ENCODE results near the gene CST9.
"Not testable (repeated sequence)": the region's sequence is repeated elsewhere in the genome, so short reads cannot be mapped to it uniquely, and the experiment has no call there.

CST9 gene

DNA sequence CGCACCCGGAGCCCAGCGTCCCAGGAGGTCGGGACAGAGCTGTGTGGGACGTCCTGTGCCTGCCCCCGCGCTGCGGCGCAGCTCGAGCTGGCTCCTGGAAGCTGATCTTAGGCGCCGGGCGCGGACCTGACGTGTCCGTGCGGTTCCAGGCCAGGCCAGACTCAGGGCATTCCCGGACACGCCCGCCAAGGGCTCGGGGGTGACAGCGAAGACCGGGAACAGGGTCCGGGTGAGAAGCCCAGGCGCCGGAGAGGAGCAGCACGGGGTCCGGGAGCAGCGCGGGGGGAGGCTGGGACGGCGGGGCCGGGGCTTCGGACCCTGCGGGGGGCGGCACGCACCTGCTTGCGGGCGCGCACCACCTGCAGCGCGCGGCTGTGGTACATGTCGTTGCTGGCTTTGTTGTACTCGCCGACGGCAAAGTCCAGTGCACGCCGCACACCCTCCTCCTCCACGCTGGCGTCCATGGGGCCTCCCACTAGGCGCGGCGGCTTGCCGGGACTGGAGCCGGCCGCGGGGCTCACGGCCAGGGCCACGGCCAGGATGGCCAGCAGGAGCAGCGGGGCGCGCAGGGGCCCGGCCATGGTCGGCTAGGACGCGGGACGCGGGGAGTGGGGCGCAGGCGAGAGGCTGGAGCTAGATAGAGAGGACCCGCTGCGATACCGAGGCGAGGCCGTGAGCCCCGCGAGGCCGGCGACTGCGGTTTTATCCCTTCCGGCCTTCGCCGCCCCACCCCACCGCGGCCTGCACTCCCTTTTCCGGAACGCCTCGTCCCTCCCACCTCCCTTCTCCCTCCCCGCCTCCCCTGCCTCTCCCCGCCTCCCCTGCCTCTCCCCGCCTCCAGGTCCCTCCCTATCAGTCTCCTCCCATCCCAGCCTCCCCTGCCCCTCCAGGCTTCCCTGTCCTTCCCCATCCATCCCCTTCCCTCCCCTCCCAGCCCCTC is 31.8 kb upstream of the CST9 start, which contains the start of gene CST3:
Gene CST3 (minus strand): TSS at position 674 of the 940 bp plus-strand sequence. CDS start 93 bp downstream, at position 581.
- DNase-seq = no peak

DNA sequence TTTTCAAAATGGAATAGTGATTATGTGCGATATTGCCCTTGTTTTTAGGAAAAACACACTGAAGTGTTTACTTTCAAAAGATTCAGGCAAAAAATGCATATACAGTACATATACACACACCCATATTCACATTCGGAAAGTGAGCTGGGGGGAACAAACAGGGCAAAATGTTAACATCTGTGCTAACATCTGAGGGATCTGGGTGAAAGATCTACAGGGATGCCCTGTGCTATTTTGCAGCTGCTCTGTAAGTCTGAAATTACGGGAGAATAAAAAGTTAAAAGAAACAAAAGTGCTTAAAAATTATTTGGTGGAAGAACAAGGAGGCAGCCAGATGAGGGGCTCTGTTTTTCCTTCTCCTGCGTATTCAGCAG is 31.2 kb upstream of the CST9 start:
- DNase-seq = no peak

DNA sequence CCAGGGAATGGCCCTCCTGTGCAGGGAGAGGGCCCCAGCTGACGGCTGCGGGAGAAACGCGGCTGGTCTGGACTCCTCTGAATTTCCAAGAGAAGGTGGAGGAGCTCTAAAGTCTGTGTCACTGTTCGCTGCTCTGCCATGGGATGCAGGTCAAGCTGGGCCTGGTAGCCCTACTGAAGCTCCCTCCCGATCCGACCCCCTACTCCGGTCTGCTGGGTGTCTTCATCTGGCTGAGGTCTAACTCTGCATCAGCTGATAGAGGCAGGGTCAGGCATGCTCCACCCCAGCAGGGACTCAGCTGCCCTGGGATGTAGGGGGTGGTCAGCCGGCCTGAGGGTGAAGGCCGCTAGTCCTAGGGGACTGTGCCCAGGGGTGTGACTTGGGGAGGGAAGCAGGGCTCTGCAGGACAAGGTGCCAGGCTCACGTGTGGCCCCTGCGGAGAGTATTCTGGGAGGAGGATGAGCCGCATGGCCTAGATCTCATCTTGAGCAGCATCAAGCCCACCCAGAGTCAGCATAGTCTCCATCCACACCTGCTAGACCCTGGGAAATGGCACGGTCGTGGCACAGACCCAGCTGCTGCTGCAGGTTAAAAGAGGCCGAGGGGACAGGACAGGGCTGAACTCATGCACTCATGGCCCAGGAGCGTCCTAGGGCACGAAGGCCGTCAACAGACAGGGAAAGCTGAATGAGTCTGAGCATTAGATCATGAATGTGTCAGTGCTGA is 30.6 kb upstream of the CST9 start:
- DNase-seq = no peak

DNA sequence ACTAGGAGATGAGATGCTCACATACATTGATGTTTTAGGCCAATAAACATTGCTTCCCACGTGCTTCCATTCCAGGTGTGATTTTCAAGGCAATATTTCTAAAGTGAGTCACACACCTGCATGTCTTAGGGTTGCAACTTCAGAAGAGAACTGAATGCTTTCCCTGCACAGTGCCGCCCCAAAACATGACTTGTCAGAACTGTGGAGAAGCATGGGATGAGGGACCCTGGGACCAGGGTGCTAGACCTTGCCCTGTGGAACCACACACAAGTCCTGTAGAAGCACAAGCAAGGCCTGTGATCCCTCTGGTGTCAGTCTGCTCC is 30.0 kb upstream of the CST9 start:
- DNase-seq = not testable (repeated sequence)

DNA sequence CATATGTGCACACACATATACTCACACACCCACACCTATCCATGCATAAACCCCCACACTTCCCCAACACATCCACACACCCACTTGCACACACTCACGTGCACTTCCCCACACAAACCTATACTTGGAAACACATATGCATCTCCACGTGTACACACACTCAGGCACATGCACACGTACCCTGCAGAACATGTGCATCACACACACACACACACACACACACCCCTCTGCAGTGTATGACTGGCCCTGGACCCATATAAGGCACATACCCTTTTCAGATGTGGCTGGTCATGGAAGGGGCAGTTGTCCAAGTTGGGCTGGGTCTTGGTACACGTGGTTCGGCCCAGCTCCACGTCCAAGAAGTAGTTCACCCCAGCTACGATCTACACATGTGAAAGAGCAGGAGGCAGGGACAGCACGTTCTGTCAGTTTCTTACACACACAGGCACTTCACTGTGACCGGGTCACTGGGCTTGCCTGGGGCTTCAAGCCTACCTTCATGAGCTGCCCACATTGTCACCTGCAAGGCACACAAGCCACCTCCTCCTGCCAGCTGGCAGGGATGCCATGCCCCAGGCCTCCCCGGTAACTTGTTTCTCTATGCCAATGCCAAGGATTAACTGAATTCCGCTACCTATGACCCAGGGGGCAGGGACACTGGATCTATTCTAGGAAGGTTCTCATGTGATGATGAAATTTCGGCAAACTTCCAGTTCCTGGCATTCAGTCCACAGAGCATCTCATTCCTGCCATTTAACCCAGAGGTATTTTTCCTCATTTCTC is 29.5 kb upstream of the CST9 start:
- no peak for DNase-seq

DNA sequence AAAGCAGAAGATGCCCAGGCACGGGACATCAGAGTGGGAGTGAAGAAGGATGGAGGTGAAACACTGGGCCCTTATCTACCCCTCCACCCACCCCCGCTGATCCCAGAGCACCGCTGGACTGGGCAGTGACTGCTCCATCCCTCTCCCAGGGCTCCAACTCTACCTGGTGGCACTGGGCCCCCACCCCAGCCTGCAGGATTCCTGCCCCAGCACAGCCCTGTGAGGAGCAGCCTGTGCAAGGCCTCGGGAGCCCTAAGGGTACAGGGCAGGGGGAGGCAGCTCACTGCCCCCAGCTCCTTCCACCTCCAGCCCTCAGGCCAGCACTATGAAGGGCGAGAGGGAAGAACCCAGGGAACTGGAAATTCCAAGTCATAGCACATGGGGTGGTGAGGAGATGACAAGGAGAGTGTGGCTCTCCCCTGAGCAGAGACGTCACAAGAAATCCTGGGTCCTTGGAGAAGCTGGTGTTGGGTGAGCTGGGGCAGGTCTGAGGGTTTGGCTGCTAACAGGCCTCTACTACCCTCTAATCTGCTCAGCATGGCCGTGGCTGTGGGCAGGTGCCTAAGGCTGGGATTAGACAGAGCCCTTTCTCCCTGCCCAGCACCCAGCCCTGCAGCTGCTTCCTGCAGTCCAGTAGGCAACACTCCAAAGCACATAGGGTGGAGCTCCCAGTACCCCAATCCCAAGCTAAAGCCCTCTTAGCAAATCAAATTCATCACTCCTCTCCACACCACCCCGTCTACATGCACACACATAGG is 28.5 kb upstream of the CST9 start:
- DNase-seq = no peak

DNA sequence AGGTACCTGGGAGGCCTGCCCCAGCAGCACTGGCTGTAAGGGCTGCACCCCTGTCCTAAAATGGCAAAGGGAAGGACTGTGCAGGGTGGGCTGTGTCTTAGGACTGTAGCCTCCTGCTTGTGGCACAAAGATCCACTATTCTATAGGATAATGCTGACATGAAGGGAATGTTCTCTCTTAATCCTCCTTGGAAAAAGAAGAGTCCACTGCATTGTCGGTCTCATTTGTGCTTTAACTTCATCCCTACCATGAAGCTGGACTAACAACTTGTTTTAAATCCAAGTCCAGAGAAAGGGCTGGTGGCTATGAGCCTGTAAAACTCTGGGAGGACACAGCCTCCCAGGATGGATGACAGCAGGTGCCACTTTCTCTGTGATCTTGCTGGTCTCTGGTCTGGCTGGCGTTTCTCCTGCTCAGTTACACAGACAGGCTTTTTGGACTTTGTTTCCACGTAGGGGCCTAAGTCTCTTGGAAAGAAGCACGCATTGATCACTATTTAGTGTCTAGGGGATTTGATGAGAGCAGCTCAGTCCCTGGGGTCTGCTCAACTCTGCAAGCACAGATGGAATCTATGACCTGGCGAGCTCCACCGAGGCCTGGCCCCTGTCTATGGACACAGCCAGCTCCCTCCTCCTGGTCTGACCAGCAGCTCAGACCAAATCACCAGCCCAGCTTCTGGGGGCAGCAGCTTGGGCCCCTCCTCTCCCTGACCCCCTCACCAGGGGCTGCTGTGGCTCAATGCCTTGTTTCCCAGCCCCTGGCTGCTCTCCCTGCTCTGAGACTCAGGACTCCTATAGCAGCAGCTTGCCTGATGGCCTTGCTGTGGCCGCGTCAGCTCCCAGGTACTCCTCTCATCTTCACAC is 27.2 kb upstream of the CST9 start:
- no peak for DNase-seq

DNA sequence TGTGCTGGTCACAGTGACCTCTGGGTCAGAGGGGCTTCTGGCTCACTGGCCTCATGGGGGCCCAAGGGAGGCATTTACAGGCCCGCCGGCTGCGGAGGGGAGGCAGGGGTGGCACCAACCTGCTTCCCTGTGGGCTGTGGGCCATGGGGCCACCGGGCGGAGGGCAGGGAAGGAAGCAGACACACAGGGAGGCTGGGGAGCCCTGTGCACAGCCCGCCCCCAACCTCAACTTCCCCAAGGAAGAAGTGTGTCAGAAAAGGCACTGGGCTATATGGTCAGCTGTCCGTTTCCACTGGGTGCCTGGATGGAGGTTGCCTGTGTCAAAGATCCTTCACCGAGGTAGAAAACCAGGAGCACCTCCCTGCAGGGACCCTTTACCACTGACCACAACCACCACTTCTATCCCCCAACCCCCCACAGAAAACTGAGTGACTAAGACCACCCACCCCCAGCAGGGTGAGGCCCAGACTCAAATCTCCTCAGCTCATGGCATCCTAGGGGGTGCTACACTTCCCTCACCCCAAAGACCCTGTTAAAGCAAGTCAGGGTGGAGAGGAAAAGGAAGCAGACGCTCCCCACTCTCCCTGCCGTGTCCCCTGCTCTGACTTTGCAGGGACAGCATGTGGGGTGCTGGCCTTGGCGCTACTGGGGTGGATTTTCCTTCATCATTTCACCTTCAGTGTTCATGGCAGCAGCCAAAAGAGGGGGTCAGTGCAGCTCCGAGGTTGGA is 26.4 kb upstream of the CST9 start:
- DNase-seq = no peak

DNA sequence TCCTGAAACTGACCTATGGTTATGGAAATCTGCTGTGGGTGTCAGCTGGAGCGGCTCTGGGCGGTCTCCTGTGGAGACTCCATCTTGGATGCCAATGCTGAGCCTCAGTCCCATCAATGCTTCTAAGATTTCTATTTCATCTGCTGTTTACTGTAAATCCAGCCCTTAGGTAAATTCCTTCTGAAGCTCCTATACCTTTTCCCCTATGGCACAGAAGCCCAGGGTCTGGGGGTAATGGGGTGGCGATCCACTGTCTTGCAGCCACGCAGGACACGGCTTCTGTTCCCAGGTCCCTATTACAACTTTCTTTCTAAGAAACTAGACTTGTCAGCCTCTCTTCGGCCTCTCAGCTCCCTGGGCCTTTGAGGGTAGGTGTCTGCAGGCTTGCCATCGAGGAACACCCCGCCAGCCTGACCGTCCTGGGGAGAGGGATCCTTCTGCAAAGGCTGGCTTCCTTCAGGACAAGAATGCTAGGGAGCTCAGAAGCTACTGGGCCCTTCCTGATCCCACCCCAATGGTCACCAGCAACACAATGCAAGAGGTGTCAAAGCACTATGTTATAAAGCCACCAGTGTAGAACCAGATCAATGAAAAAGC is 25.6 kb upstream of the CST9 start:
- no peak for DNase-seq

DNA sequence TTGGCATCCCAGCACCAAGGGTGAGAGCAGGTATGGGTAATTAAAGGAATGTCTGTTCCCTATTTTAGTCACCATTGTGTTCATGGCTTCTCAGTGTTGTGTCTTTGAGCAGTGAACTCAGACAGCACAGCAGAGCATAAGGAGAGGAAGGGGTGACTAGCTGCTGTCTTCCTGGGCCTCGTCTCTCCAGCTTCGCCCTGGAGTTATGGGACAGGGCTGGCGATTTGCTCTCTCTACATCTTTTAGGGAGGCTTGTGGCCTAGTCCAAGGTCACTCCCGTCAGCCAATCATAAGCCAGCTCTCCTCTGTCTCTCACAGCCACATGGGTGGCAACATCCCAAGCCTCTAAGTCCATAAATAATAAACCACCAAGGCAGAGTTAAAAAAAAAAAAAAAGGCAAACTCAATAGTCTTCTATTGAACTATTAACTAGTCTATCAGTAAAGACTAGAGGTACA is 24.7 kb upstream of the CST9 start:
- DNase-seq = no peak

DNA sequence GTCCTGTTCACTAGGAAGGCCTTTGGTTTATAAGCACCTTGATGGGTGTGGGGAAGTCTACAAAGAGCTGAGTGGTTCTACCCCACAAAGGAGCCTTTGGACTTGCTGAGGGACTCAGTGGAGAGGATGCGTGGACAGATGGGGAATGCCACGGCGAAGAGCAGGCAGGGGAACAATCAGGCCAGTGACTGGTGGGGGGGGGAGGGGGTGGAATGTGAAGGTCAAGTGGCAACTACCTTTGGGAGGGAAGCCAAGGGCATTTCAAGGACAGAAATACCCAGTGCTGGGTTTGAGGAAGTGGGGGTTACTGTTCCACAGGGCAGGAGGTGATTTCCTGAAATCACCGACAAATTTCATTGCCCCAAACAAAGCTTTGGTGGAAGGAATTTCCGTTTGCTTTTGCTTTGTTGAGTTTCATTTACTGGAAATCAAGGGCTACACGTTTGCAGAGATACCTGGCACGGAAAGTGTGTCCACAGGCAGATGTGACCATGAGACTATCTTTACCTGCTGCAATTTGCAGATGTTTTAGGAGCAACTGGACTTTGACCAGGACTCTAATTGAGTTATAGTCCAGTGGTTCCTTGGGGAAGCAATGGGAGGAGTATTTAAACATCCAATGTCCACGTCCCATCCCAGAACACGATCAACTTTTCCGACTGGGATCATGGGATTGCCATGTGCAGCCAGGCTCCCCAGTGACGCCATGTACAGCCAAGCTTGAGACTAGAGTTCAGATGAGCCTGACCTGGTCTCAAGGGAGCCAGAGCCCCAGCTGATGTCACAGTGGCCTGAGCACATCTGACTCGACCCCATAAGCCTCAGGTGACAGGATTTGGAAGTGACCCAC is 24.1 kb upstream of the CST9 start:
- DNase-seq = no peak

DNA sequence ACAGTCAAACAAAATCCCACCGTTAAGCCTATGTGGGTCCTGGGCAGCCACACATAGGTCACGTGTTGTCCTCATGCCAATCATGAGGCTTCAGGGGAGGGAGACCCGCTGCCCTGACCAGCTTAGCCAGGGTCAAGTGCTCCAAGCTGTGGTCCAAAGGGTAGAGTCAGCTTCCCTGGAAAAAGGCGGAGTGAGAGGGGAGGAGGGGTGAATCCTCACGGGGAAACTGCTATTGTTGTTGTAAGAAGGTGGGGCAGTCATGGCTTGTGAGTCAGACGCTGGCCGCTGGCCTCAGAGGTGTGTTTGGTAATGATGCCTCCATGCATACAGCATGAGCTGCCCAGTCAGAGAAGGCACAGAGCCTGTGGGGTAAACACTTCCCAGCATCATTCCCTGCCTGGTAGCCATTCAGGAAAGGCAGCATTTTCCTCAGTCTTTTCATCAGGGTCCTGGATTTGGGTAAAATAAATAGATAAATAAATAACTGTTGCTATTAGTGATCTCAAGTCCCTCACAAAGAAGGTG is 23.4 kb upstream of the CST9 start:
- no peak for DNase-seq

DNA sequence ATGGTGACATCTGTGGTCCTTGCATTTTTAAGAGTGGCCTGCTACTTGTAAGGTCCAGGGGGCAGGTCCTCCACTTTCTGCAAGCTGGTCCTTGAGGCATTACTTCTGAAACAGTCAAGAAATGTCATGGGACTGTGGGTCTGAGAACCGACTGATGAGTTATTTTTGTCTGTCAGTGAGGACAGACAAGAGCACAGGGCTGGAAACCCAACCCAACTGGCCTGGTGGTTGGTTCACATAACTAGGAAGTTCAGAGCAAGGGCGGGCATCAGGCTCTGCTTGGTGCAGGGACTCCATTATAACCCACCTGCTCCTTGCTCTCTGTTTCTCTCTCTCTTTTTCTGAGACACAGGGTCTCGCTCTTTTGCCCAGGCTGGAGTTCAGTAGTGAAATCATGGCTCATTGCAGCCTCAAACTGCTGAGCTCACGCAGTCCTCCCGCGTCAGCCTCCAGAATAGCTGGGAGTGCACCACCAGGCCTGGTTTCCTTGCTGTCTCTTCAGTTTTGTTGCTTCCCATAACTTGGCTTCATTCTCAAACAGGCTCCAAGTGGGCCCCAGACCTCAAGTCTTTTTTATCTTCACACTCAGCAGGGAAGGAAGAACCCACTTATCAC is 22.8 kb upstream of the CST9 start:
- DNase-seq = no peak

DNA sequence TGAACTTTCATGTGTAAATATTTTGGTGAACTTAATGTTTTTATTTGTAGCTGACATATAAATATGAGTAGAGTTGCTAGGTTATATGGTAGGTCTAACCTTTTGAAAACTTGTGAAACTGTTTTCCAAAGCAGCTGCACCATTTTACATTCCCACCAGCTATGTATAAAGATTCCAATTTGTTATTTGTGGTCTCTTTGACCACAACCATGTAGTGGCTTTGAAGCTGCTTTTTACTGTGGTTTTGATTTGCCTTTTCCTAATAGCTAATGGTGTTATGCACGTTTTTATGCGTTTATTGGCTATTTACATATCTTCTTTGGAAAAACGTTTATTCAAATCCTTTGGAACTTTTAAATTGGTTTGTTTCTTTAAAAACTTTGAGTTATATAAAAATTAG is 21.8 kb upstream of the CST9 start:
- DNase-seq = no peak

DNA sequence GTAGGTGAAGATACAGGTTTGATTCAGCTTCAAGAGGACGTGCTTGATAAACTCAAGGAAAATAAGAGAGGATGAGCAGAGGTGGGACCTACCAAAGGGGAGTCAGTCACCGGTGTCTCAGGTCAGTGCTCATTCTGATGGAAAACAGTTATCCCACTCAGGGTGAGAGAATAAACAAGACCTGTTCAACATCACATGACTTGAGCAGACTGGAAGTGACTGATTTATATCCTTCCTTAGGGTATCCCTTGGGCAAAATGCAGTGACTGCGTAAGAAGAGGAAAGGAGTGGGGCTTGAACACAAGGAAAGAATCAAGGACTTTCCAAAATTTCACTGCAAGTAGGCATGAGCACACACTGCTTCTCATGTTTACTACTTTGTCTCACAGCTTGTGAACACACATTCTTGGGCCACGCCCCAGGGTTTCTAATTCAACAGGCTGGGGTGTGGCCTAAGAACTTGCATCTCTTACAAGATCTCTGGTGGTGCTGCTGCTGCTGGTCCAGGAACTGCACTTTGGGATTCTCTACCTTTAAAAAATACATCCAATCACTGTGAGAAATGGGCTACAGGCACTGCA is 20.4 kb upstream of the CST9 start:
- DNase-seq = no peak

DNA sequence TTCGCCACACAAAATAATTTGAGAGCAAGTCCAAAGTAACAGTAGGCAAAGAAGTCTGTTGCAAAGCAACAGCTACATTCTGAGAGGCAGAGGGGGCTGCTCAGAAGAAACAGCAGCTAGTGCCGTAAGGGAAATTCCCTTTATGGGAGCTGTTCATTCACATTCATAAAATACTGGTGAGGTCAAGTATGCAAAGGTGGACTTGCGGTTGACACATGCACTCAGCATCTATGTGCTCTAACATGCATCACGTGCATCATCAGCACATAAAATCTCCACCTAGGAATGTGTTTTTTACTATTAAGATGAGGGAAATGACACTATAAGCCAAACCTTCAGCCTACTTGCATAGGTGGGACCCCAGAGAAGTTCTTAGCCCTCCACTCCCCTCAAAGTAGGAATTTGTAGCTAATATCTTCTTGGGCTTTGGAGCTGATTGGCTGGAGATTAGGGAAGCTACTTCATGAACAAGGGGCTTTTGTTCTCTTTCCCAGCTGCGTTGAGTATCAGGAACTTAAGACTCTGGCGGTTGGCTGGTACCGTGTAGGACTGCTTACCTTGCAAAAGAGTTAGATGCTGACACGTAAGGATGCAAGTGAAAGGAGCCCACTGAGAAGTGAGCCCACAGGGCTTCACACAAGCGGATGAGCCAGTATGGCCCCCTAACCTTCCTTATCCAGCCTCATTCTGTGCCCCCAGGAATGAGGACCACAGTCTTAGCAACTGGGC is 19.7 kb upstream of the CST9 start:
- DNase-seq = no peak

DNA sequence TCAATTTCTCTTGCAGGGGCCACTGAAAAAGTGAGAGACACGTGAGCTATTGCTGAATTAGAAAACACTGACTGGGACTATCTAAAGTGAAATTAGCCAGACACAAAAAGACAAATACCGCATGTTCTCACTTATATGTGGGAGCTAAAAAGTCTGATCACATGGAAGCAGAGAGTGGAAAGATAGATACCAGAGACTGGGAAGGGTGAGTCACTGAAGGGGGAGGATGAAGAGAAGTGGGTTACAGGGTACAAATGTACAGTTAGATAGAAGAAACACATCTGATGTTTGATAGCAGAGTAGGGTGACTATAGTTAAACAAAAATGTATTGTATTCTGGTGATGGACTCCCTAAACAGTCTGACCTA is 18.6 kb upstream of the CST9 start:
- DNase-seq = no peak

Data from effector CD4-positive, alpha-beta T cell (primary cell).